ENCODE results near the gene ANKH.
A peak's percentile ranks its signal among the peaks of the same experiment; 100 is the strongest.

Gene ANKH

GRCh38 chr5:14852779-14853178 lies 18.8 kb downstream of the ANKH start:
- H4K20me1 ChIP-seq (ENCODE audit: control insufficient read depth, insufficient read depth, low read depth, low read length): peaks cover 21% of the 10 kb centered on the region
- TF ChIP-seq CTCF (IDR thresholded peaks at IDR 0.05; ENCODE audit: low read depth, low read length, poor library complexity, severe bottlenecking) (no peak), EZH2phosphoT487 (IDR thresholded peaks at IDR 0.05; ENCODE audit: borderline replicate concordance, low read length) (no peak)
- no peaks in the 10 kb centered on the region for H3F3A ChIP-seq (ENCODE audit: control insufficient read depth, insufficient read depth)
- no peaks in the 10 kb centered on the region for H3K9me2 ChIP-seq (replicated peaks; ENCODE audit: control insufficient read depth, low read length)
- H3K4me1 ChIP-seq (ENCODE audit: control insufficient read depth, low read length): peaks cover 20% of the 10 kb centered on the region
- peaks cover 94% of the 10 kb centered on the region for H3K79me2 ChIP-seq (ENCODE audit: control insufficient read depth, low read length)
- H3K27me3 ChIP-seq (ENCODE audit: control insufficient read depth, low read length): no peaks in the 10 kb centered on the region
- no peak overlapping the region for H3K27ac ChIP-seq (ENCODE audit: low read depth, low read length)
- H3K4me3 ChIP-seq (ENCODE audit: low read length): no peak overlapping the region
- peaks cover 12% of the 10 kb centered on the region; the same call in 1 of the 2 replicates for H3K36me3 ChIP-seq (ENCODE audit: control insufficient read depth, low read length)
- no peak overlapping the region for H3K4me2 ChIP-seq (ENCODE audit: low read length)
- no peaks in the 10 kb centered on the region for H3K9me3 ChIP-seq (ENCODE audit: control insufficient read depth, insufficient read depth, low read length)

GRCh38 chr5:14851999-14852526 lies 19.5 kb downstream of the ANKH start:
- peaks cover 21% of the 10 kb centered on the region for H4K20me1 ChIP-seq (ENCODE audit: control insufficient read depth, insufficient read depth, low read depth, low read length)
- peaks cover 92% of the 10 kb centered on the region for H3K79me2 ChIP-seq (ENCODE audit: control insufficient read depth, low read length)
- no peaks in the 10 kb centered on the region for H3K9me3 ChIP-seq (ENCODE audit: control insufficient read depth, insufficient read depth, low read length)
- no peaks in the 10 kb centered on the region for H3K27me3 ChIP-seq (ENCODE audit: control insufficient read depth, low read length)
- no peaks in the 10 kb centered on the region for H3F3A ChIP-seq (ENCODE audit: control insufficient read depth, insufficient read depth)
- no peak overlapping the region for H3K4me3 ChIP-seq (ENCODE audit: low read length)
- no peaks in the 10 kb centered on the region for H3K9me2 ChIP-seq (replicated peaks; ENCODE audit: control insufficient read depth, low read length)
- peak overlapping the region; percentile 10 for H3K4me2 ChIP-seq (ENCODE audit: low read length)
- H3K27ac ChIP-seq (ENCODE audit: low read depth, low read length): no peak overlapping the region
- no peak for TF ChIP-seq CTCF (IDR thresholded peaks at IDR 0.05; ENCODE audit: low read depth, low read length, poor library complexity, severe bottlenecking)
- TF ChIP-seq EZH2phosphoT487 (IDR thresholded peaks at IDR 0.05; ENCODE audit: borderline replicate concordance, low read length): no peak
- peaks cover 20% of the 10 kb centered on the region for H3K4me1 ChIP-seq (ENCODE audit: control insufficient read depth, low read length)
- peaks cover 12% of the 10 kb centered on the region; the same call in 1 of the 2 replicates for H3K36me3 ChIP-seq (ENCODE audit: control insufficient read depth, low read length)

- Histone ChIP-seq H3K9me2 (replicated peaks; ENCODE audit: control insufficient read depth, low read length) (no peaks in the 10 kb centered on the region), H3K27ac (ENCODE audit: low read depth, low read length) (no peak overlapping the region), H3F3A (ENCODE audit: control insufficient read depth, insufficient read depth) (no peaks in the 10 kb centered on the region), H3K79me2 (ENCODE audit: control insufficient read depth, low read length) (peaks cover 88% of the 10 kb centered on the region), H3K4me2 (ENCODE audit: low read length) (peak overlapping the region; percentile 10), H3K36me3 (ENCODE audit: control insufficient read depth, low read length) (peaks cover 12% of the 10 kb centered on the region; the same call in 1 of the 2 replicates), H3K27me3 (ENCODE audit: control insufficient read depth, low read length) (no peaks in the 10 kb centered on the region), H4K20me1 (ENCODE audit: control insufficient read depth, insufficient read depth, low read depth, low read length) (peaks cover 21% of the 10 kb centered on the region), H3K4me3 (ENCODE audit: low read length) (no peak overlapping the region), H3K9me3 (ENCODE audit: control insufficient read depth, insufficient read depth, low read length) (no peaks in the 10 kb centered on the region), H3K4me1 (ENCODE audit: control insufficient read depth, low read length) (peaks cover 20% of the 10 kb centered on the region)
- TF ChIP-seq EZH2phosphoT487 (IDR thresholded peaks at IDR 0.05; ENCODE audit: borderline replicate concordance, low read length) (no peak), CTCF (IDR thresholded peaks at IDR 0.05; ENCODE audit: low read depth, low read length, poor library complexity, severe bottlenecking) (no peak)
Observed at GRCh38 chr5:14851597-14851996, 20.0 kb downstream of the ANKH start.

Data from DOHH2 (cell line).